Measurements from ENCODE around the gene PREPL. TPM values are rescaled to one million over a fixed set of nuclear protein-coding genes. Genes with fewer than 3 reads are reported as not detected.

The PREPL gene
- total RNA-seq, 1 donor from 2014 or later = 45.6 TPM

DNA sequence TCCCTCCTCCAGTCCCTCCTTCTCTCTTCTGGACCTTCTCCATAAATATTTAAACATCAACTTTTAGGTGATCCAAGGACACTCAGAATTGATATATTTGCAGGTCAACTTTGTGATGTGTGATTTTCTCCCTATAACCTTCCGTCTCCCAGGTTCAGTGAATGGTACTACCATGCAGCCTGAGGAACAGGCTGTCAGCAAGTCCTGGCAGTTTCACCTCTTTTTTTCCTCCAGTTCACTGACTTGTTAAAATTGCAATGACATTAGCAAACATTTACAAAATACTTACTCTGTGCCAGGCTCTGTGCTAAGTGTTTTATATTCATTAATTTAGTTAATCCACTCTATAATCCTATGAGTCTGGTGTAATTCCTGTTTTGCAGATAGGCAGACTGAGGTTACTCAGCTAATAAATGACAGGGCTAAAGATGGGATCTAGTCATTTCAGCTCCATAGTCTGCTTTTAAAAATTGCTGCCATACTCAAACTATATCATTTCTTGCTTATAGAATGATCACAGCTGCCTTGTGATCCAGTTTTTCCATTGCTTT is 78.1 kb downstream of the PREPL start:
- no peaks in the 10 kb centered on the region for H3K9me3 Mint-ChIP-seq (ENCODE audit: low read depth)
- no peak overlapping the region for H3K4me3 Mint-ChIP-seq (ENCODE audit: low read depth)
- TF ChIP-seq, protein P1, sequence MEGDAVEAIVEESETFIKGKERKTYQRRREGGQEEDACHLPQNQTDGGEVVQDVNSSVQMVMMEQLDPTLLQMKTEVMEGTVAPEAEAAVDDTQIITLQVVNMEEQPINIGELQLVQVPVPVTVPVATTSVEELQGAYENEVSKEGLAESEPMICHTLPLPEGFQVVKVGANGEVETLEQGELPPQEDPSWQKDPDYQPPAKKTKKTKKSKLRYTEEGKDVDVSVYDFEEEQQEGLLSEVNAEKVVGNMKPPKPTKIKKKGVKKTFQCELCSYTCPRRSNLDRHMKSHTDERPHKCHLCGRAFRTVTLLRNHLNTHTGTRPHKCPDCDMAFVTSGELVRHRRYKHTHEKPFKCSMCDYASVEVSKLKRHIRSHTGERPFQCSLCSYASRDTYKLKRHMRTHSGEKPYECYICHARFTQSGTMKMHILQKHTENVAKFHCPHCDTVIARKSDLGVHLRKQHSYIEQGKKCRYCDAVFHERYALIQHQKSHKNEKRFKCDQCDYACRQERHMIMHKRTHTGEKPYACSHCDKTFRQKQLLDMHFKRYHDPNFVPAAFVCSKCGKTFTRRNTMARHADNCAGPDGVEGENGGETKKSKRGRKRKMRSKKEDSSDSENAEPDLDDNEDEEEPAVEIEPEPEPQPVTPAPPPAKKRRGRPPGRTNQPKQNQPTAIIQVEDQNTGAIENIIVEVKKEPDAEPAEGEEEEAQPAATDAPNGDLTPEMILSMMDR (IDR thresholded peaks at IDR 0.05; ENCODE audit: unreplicated experiment) = no peak
- H3K36me3 Mint-ChIP-seq (ENCODE audit: insufficient read depth) = no peaks in the 10 kb centered on the region
- H3K27ac Mint-ChIP-seq = no peak overlapping the region
- peaks cover 19% of the 10 kb centered on the region for H3K4me1 Mint-ChIP-seq (ENCODE audit: low read depth)
- no peak for DNase-seq (ENCODE audit: low spot score, unreplicated experiment)
- H3K27me3 Mint-ChIP-seq = no peaks in the 10 kb centered on the region

DNA sequence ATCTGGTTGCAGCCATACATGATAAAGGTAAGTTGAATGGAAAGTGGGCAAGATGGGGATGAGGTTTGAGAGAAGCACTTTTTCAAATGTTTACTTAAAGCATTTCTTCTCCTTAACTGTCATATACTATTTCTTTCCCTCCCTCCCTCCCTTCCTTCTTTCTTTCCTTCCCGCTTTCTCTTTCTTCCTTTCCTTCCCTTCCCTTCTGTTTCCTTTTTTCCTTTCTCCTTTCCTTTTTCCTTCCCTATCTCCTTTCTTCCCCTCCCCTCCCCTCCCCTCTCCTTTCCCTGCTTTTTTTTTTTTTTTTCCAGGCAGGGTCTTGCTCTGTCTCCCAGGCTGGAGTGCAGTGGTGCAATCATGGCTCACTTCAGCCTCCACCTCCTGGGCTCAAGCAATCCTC is 80.4 kb downstream of the PREPL start:
- Mint-ChIP-seq H3K36me3 (ENCODE audit: insufficient read depth) (no peaks in the 10 kb centered on the region), H3K27me3 (no peaks in the 10 kb centered on the region), H3K27ac (no peak overlapping the region), H3K9me3 (ENCODE audit: low read depth) (no peaks in the 10 kb centered on the region), H3K4me1 (ENCODE audit: low read depth) (peaks cover 21% of the 10 kb centered on the region), H3K4me3 (ENCODE audit: low read depth) (no peak overlapping the region)
- TF ChIP-seq, protein P1 (IDR thresholded peaks at IDR 0.05; ENCODE audit: unreplicated experiment) = no peak
- no peak for DNase-seq (ENCODE audit: low spot score, unreplicated experiment)

DNA sequence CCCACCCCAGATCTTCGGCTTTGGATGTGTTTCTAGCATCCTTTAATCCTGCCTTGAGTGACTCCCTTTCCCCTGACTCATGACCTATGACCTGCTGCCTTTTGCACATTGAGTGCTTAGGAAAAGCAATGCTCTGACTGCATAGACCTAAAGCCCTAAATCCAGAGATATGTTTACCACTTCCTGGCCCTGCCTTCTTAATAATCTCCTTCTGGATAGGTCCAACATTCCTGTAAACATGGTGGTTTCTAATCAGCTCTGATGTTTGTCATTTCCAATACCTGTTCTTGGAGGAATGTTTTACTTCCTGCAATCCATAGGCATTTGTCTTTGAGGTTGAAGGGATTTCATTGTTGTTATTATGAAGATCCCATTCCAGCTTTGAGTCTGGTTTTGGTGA is 83.8 kb downstream of the PREPL start:
- H3K27ac Mint-ChIP-seq = no peak overlapping the region
- no peak for DNase-seq (ENCODE audit: low spot score, unreplicated experiment)
- TF ChIP-seq, protein P1 (IDR thresholded peaks at IDR 0.05; ENCODE audit: unreplicated experiment) = no peak
- H3K27me3 Mint-ChIP-seq = no peaks in the 10 kb centered on the region
- H3K36me3 Mint-ChIP-seq (ENCODE audit: insufficient read depth) = no peaks in the 10 kb centered on the region
- H3K4me1 Mint-ChIP-seq (ENCODE audit: low read depth) = peaks cover 16% of the 10 kb centered on the region
- H3K9me3 Mint-ChIP-seq (ENCODE audit: low read depth) = no peaks in the 10 kb centered on the region
- H3K4me3 Mint-ChIP-seq (ENCODE audit: low read depth) = no peak overlapping the region

DNA sequence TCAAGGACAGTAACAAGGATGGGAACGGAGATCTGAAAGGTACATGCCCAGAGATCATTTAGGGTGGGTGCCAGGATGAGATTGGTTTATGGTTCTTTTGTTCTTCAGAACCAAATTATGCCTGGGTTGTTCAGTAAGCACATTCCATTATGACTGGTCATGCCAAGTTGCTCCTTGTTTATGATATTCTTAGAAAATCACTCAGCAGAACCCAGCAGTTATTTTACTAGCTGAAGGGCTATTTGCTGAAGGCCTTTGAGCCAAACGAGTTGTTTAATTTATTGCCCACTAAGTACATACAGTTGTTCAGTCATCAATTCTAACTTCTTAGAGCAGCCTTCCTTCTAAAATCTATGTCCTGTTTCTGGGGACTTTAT is 85.4 kb downstream of the PREPL start:
- TF ChIP-seq, protein P1 (IDR thresholded peaks at IDR 0.05; ENCODE audit: unreplicated experiment) = no peak
- Mint-ChIP-seq H3K4me1 (ENCODE audit: low read depth) (peaks cover 12% of the 10 kb centered on the region), H3K27ac (no peak overlapping the region), H3K27me3 (no peaks in the 10 kb centered on the region), H3K4me3 (ENCODE audit: low read depth) (no peak overlapping the region), H3K9me3 (ENCODE audit: low read depth) (peaks cover under 1% of the 10 kb centered on the region), H3K36me3 (ENCODE audit: insufficient read depth) (peaks cover under 1% of the 10 kb centered on the region)
- DNase-seq (ENCODE audit: low spot score, unreplicated experiment) = no peak

DNA sequence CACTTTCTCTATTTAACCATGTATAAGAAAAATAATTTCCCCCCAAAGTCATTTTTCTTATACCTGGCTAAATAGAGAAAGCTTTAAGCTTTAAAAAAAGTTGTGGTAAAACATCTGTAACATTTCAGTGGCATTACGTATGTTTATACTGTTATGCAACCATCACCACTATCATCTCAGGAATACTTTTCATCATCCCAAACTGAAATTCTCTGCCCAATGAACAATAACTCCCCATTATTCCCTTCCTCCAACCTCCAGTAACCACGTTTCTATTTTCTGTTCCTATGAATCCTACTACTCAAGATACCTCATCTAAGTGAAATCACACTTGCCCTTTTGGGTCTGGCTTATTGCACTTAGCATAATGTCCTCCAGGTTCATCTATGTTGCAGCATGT is 87.7 kb downstream of the PREPL start:
- Mint-ChIP-seq H3K27me3 (no peaks in the 10 kb centered on the region), H3K9me3 (ENCODE audit: low read depth) (peaks cover 11% of the 10 kb centered on the region), H3K27ac (no peak overlapping the region)

More for the DNA sequence above, 87.7 kb downstream of the PREPL start:
- TF ChIP-seq, protein P1 (IDR thresholded peaks at IDR 0.05; ENCODE audit: unreplicated experiment) = no peak
- no peak for DNase-seq (ENCODE audit: low spot score, unreplicated experiment)
- H3K4me3 Mint-ChIP-seq (ENCODE audit: low read depth) = no peak overlapping the region
- H3K36me3 Mint-ChIP-seq (ENCODE audit: insufficient read depth) = peaks cover 4% of the 10 kb centered on the region
- peaks cover 12% of the 10 kb centered on the region for H3K4me1 Mint-ChIP-seq (ENCODE audit: low read depth)

Measured in progenitor cell of endocrine pancreas (in vitro differentiated cells).